Measurements from ENCODE around the gene KRTAP24-1. TPM values are rescaled to one million over a fixed set of nuclear protein-coding genes. Genes with fewer than 3 reads are reported as not detected.

The KRTAP24-1 gene
- total RNA-seq = not detected in 2 replicates

DNA sequence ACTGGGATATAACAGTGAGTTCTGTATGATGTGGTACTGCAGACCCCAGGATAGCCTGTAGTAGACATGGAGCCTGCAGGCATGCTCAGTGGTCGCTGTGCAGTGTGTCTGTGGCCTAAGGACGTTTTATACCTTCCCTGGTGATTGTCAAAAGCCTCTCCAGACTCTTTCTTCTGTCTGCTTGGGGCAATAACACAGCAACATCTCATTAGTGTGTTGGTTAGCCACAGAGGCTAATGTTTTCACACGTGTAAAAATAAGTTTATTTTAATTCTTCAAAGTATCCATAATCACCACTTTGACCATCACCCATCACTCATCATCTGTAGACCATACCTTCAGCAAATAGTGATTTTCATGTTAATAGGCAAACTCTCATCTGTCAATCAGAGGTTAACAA lies at the start of gene KRTAP24-1:
Gene KRTAP24-1 (minus strand): TSS at position 101 of the 400 bp plus-strand sequence. CDS start 18 bp downstream, at position 83.
- intact Hi-C loops (cut with micrococcal nuclease) = no loop called here

DNA sequence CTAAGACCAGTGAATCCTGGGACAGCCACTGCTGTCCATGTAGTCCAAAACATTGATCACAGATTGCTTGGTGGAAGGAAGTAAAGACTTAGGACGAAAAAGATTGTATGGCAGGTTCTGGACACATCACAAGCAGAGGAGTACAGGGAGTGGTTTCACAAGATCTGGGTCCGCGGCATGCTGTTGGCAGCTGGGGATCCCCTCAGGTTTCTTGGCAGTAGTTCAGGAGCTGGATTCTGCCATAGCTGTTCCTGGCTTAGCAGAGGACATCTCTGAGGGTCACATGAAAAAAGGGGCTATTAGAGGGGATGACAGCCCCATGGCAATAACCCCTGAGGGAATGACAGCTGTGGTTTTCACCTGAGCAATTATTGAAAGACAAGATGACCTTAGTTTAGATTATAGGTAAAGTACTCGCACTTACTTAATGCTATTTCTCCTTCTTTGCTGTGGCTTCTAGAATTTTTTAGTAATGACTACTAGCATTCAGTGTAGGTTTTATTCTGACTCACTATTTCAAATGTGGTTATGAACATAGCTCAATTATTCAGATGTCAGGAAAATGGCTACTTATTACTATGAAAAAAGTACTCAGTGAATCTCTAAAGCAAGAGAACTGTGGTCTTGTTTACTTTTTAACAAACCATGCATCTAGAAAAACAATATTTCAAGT lies 46.6 kb upstream of the KRTAP24-1 start:
- intact Hi-C loops (cut with micrococcal nuclease) = no loop called here

DNA sequence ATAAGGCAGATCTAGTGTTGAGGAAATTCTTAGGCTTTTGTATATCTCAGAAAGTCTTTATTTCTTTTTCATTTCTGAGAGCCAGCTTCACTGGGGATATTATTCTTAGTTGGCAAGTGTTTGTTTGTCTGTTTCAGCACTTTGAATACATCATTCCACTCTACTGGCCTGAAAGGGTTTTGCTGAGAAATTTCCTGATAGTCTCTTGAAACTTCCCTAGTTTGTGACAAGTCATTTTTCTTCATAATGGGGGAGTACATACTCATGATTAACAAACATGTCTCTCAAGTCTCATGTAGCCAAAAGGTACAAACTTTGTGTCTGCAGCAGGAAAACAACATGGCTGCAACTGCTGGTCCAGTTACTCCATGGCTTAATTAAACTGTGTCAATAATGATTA lies 43.6 kb upstream of the KRTAP24-1 start:
- intact Hi-C loops (cut with micrococcal nuclease) = no loop called here

GRCh38 chr21:30320215-30320614 lies 37.5 kb upstream of the KRTAP24-1 start, which contains the start of gene KRTAP26-1:
Gene KRTAP26-1, minus strand, starts transcription at chr21:30320315. Its CDS starts 280 bp downstream, at chr21:30320035.
- intact Hi-C loops (cut with micrococcal nuclease) = no loop called here

DNA sequence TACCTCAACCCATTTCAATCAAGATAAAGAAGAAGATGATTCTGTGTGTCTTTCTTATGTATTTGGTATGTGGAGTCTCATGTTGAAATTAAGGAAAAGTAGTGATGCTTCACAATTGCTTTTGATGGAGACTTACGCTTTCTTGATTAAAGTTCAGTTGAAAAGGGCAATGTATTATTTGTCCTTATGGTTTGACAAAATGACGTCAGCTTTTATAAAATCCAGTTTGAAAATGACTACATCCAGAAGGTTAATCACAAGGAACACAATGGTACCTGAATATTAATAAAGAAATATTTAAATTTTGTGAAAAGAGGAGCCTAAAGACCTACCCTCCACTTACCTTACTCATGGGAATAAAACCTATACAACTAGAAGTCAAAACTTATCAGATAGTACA lies 33.0 kb upstream of the KRTAP24-1 start:
- intact Hi-C loops (cut with micrococcal nuclease) = no loop called here

DNA sequence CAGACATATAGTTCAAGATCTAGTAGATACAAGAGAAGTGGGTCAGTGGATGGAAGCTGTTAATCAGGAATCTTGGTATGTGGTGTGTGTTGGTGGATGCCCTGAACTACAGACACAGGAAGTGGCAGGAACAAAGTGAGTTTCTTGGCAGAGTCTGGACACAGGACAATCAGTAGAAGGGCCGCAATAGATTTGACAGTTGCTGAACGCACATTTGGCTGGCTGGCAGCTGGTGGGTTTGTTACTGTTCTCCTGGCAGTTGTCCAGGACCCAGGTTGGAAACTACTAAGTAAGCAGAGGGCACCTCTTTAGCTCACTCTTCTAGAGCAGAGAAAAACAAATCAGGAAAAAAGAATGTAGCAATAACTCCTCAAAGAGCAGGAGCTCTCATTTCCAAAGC lies 24.1 kb upstream of the KRTAP24-1 start:
- intact Hi-C loops (cut with micrococcal nuclease) = no loop called here

GRCh38 chr21:30305136-30305535 lies 22.4 kb upstream of the KRTAP24-1 start:
- intact Hi-C loops (cut with micrococcal nuclease) = no loop called here

GRCh38 chr21:30289215-30289614 lies 6.5 kb upstream of the KRTAP24-1 start, which contains the start of gene KRTAP25-1:
Gene KRTAP25-1, minus strand, starts transcription at chr21:30289514. Its CDS starts 24 bp downstream, at chr21:30289490.
- intact Hi-C loops (cut with micrococcal nuclease) = no loop called here

GRCh38 chr21:30271611-30272010 lies 11.1 kb downstream of the KRTAP24-1 start:
- intact Hi-C loops (cut with micrococcal nuclease) = no loop called here

- intact Hi-C loops (cut with micrococcal nuclease) = no loop called here
Measured at GRCh38 chr21:30271156-30271555, 11.6 kb downstream of the KRTAP24-1 start.

DNA sequence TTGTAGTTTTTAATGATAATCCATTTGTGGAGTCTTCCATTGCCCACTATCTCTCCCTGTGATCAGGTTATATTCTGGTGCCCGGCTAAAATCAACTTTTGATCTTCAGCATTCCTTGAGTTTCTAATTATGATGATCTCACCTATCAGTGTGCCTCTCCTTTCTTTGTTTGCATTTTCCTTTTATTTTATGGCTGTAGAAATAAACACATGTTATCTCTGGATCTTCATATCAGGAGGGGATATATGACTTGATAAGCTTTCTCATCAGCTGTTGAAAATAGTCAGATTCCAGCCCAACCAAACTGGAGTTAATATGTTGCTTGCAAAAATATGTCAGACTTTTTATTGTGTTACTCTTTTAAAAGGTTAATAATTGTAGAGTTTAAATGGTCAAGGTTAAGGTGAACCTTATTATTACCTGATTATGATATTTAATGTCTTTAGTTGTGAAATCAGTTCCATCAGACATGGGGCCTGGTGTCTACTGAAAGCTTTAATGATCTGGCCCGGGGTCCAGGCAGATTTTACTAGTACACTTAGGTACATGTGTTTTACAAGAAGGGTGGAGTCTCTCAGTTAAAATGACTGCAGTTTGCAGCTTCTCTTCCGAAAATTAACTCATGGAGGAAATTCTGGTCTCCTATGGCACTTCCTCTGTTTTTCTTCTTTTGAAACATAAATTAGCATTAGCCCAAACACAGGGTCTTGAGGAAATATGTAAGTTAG lies 12.8 kb downstream of the KRTAP24-1 start:
- intact Hi-C loops (cut with micrococcal nuclease) = no loop called here

- intact Hi-C loops (cut with micrococcal nuclease) = no loop called here
Measured at GRCh38 chr21:30268608-30269197, 14.0 kb downstream of the KRTAP24-1 start.

GRCh38 chr21:30257773-30258172 lies 25.0 kb downstream of the KRTAP24-1 start:
- intact Hi-C loops (cut with micrococcal nuclease) = no loop called here

GRCh38 chr21:30256100-30256499 lies 26.6 kb downstream of the KRTAP24-1 start:
- intact Hi-C loops (cut with micrococcal nuclease) = no loop called here

DNA sequence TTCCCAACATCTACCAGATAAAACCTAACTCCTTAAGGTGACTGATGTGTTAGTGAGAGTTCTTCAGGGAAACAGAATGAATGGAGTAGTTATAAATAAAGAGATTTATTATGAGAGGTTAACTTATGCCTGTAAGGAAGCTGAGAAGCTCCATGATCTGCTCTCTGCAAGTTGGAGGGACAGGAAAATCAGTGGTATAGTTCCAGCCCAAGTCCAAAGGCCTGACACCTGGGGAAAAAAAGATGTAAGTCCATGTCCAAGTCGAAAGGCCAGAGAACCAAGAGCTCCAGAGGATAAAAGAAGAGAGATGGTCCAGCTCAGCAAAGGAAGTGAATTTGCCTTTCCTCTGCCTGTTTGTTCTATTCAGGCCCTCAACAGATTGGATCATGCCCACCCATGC lies 27.1 kb downstream of the KRTAP24-1 start:
- intact Hi-C loops (cut with micrococcal nuclease) = no loop called here

DNA sequence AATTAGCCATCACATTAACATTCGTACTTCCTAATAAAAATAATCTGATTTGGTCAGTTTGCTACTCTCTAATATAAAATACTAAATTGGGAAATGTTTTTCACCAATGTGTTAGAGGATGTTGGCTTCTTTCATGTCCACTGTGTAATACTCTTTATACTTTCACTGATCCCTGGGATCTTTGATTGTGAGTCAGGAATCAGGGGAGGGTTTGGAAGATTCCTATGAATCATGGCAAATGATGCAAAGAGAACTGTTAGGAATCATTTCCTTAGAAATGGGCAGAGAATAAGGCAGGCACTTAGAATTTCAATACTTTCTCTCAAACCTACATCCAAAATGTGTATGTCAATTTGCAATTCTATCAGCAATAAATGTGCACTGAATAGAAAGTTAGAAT lies 31.0 kb downstream of the KRTAP24-1 start:
- intact Hi-C loops (cut with micrococcal nuclease) = no loop called here

GRCh38 chr21:30249936-30250335 lies 32.8 kb downstream of the KRTAP24-1 start:
- intact Hi-C loops (cut with micrococcal nuclease) = no loop called here

DNA sequence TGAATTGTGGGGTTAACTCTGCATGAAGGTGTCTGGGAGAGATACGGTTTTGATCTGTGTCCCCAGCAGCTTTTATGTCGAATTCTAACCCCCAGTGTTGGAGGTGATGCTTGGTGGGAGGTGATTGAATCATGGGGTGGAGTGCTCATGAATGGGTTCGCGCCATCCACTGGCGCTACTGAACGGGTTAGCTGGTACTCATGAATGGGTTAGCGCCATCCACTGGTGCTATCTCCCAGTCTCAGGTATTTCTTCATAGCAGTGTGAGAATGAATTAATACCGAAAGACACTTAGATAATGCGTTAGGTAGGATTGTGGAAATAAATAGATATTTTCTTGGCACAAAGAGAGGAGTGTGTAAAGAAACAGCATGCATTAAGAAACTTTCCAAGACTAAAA lies 33.9 kb downstream of the KRTAP24-1 start:
- intact Hi-C loops (cut with micrococcal nuclease) = no loop called here

- intact Hi-C loops (cut with micrococcal nuclease) = no loop called here
Measured at GRCh38 chr21:30245061-30245460, 37.7 kb downstream of the KRTAP24-1 start.

DNA sequence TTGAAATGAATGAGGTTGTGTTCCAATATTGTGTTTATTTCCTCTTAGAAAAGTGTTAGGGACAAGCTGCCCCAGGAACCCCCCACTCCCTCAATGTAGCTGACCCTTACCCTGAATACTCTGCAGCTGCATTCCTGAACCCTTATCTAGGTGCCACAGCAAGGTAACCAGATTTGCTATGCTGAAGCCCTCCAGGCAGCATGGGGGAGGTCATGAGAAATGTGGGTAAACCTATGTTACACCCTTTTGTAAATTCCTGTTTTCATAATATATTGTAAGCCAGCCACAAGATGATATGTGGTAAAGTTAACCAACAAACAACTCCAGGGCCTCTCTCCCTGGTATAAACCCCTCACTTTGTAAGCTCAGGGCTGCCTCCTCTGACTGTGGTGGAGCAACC lies 39.1 kb downstream of the KRTAP24-1 start:
- intact Hi-C loops (cut with micrococcal nuclease) = no loop called here

DNA sequence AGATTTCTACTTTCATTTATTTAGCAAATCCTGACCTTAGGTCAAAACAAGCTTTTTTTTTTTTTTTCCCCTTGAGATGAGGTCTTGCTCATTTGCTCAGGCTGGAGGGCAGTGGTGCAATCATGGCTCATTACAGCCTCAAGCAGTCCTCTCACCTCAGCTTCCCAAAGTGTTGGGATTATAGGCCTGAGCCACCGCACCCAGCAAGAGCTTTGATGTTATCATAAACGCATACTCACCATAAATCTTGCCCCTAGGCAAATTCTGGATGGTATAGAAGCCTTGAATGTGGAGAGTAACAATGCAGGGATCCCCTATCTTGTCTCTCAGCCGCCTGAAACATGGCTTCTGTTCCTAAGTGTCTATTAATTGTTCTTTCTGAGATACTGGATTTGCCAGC lies 42.1 kb downstream of the KRTAP24-1 start:
- intact Hi-C loops (cut with micrococcal nuclease) = no loop called here

- intact Hi-C loops (cut with micrococcal nuclease) = no loop called here
Measured at GRCh38 chr21:30238168-30238567, 44.6 kb downstream of the KRTAP24-1 start.
